Measurements from ENCODE around the gene LYRM9.
"Not testable (repeated sequence)": the region's sequence is repeated elsewhere in the genome, so short reads cannot be mapped to it uniquely, and the experiment has no call there.

Gene LYRM9

GRCh38 chr17:27837769-27838168, 55.4 kb downstream of the LYRM9 start:
- DNase-seq, result not testable (repeated sequence)

DNA sequence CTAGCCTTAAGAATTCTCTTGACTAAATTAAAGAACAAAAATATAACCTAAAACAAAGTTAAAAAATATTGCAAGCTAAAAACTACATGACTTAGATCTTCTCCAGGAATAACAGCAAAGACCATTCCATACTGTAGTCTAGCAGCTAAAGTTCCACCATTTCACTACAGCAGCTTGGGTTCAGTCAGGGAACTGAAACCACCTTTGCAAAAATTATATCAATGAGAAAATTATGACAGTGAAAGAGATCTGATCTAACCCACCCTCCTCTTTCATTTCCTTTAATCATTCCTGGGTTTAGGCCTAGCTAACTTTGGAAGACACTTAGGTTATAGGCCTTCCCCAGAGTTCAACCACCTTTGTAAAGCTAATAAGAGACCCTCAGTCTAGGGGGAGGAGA, 56.5 kb downstream of the LYRM9 start:
- DNase-seq, result no peak

DNA sequence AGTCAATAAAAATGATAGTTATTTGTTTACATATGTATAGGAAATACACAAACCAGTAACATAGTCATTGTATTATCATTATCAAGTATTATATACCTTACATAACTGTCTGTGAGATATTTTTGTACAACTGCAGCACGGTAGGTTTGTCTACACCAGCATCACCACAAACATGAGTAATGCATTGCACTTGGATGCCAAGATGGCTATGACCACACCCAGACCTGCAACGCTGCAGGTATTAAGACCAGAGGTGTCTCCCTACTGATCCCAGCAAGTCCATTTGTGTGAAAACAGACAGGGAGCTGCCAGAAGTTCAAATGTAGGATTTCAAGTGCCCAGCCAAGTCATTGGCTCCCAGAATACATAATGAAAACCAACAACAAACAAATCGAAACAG, 58.6 kb downstream of the LYRM9 start:
- no peak for DNase-seq

DNA sequence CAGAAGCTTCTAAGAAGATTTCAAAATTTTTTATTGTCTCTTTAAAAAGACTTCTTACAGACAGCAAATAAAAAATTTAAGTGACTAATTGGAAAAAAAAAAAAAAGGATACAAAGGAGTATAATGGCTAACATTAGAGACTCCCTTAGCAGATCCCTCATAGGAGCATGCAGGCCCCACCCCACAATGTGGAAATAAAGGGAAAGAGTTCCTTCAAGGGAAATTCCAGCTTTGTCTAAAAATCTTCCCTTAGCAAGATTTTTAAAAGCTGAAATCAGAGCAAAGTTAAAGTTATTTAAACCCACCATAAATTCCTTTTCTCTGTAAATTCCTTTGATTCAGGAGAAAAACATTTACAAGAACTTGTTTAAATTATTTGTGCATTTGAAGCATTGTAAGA, 60.3 kb downstream of the LYRM9 start:
- DNase-seq, result no peak

- DNase-seq, result not testable (repeated sequence)
These were observed 63.3 kb downstream of the LYRM9 start for GRCh38 chr17:27829888-27830287.

- not testable (repeated sequence) for DNase-seq
These were observed 63.9 kb downstream of the LYRM9 start for GRCh38 chr17:27829143-27829711.
